Adrenal gland (tissue), 12 donors: ENCODE measurements around the gene CCDC17. TPM values are rescaled to one million over a fixed set of nuclear protein-coding genes. Genes with fewer than 3 reads are reported as not detected.

Experiments
- DNase-seq, 7 donors: peaks; one replicate each; pipeline ENCODE4 v3.0.0-alpha.2; 2019 to 2020
- H3K27ac ChIP-seq, 5 donors: fragments of 200-600 bp; sonication (generic) in 4 of 5; 1 replicate in 3 of 5; 2 replicates in 2 of 5; pipeline versions ENCODE4 v1.5.1 to v1.8.0; 2016 to 2020; ENCODE audit warnings: mild to moderate bottlenecking in 1 of 5
- H3K27me3 ChIP-seq: fragments of 200-600 bp; 2 replicates; pipeline ENCODE4 v1.8.0; 2021
- H3K36me3 ChIP-seq, 2 donors: fragments of 200-600 bp; replicated peaks in 1 of 2; 1 replicate in 1 of 2; 2 replicates in 1 of 2; pipeline versions ENCODE4 v1.5.1 to v1.8.0; 2018 to 2022
- H3K4me1 ChIP-seq, 2 donors: fragments of 200-600 bp; replicated peaks in 1 of 2; 1 replicate in 1 of 2; 2 replicates in 1 of 2; pipeline versions ENCODE4 v1.5.1 to v1.8.0; 2018 to 2021
- H3K4me3 ChIP-seq, 4 donors: fragments of 200-600 bp; sonication (generic) in 3 of 4; one replicate each; pipeline ENCODE4 v1.5.1; 2016 to 2018
- H3K9me3 ChIP-seq, 3 donors: fragments of 200-600 bp; sonication (generic) in 1 of 3; replicated peaks in 1 of 3; 1 replicate in 2 of 3; 2 replicates in 1 of 3; pipeline versions ENCODE4 v1.5.1 to v1.8.0; 2016 to 2021
- CTCF ChIP-seq, 6 experiments: fragments of 450-650 bp in 4 of 6; fragments of 200-600 bp in 2 of 6; sonication (generic) in 1 of 6; IDR thresholded peaks; 1 replicate in 5 of 6; 2 replicates in 1 of 6; pipeline versions ENCODE4 v1.5.1 to v1.8.0; 2016 to 2021; ENCODE audit warnings: antibody characterized with exemption in 6 of 6, mild to moderate bottlenecking in 2 of 6, moderate library complexity in 1 of 6
- POLR2A ChIP-seq, 2 donors: fragments of 450-650 bp; IDR thresholded peaks; one replicate each; pipeline ENCODE4 v1.6.1; 2017; ENCODE audit warnings: antibody characterized with exemption in 2 of 2, mild to moderate bottlenecking in 2 of 2, moderate library complexity in 1 of 2
- WGBS, 4 donors: extraction: QIAGEN DNeasy Blood & Tissue Kit in 2 of 4; methylation state at CpG; one replicate each; pipeline versions ENCODE4 v1.1.5 to v1.1.7; 2013 to 2017; 5-methylcytosine and 5-hydroxymethylcytosine counted together
- intact Hi-C, 2 donors: fragments of 100-400 bp; cut with DNase I; formaldehyde crosslinking; loops; one replicate each; pipeline versions ENCODE4 v1.14.1 to v1.15.0; 2022 to 2023
- polyA plus RNA-seq, 3 donors: library from polyadenylated mRNA; stranded (reverse); fragments of 200-250 nt in 2 of 3; fragments of 350-450 nt in 1 of 3; fragmentation: Illumina TruSeq in 1 of 3; extraction: RNeasy Lipid Tissue Mini Kit (QIAGEN cat#74804) in 1 of 3; gene quantifications; one replicate each; pipeline ENCODE4 v1.2.3, GENCODE V29; 2013 to 2014
- total RNA-seq, 9 donors: library from RNA; depleted of rRNA in 4 of 9; stranded (reverse); fragments of >200 nt in 4 of 9; fragments of 120-200 nt in 1 of 9; fragmentation: NEBNext Ultra II Directional in 1 of 9; extraction: Animal tissue kit (Norgen Biotek cat#: 25700) in 1 of 9; gene quantifications; one replicate each; pipeline versions ENCODE4 v1.1.0 to v1.2.4, GENCODE V29; 2013 to 2023
- donor health status: healthy with polysubstance abuse.
- donor health status: Bipolar disorder and iron deficiency.
- donor health status: DM: yes; HTN: yes; CAD: no.
- donor health status: DM: no; HTN: no; CAD: no.
- donor health status: DM: no; HTN: no; CAD: no.
- donor health status: DM: yes; HTN: yes; CAD: no.

CCDC17 gene
- total and polyA plus RNA-seq, 12 donors, result 0.24 to 4.2 (median 1.8) TPM; not detected in 1

- no peak for DNase-seq
Observed at GRCh38 chr1:45640293-45640692, 16.4 kb upstream of the CCDC17 start.

DNA sequence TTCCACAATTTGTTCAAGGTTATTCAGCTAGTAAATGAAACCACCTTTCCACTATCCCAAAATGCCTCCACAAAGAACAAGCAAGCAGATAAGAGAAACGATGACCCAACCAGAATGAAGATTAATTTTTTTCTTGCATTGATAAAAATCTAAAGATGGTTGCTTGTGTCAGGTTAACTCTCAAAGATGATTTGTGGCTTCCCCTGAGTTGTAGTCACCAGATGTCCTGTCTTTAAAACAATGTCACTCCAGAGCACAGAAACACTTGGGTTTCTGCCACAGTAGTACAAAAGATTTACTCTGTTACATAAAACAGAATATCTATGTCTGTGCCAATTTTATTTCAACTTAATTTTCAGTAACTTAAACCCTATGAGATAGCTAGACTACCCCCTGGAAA lies 11.4 kb upstream of the CCDC17 start:
- intact Hi-C loops, result loop anchor here in 1 of 2 donors (10.0 kb wide), 1 partner anchor 50 kb away; the partner anchor contains the start of genes GPBP1L1 and TMEM69
- Histone ChIP-seq H3K4me3 (no peak overlapping the region), H3K27me3 (no peaks in the 10 kb centered on the region), H3K36me3 (peaks cover 0 to 71% of the 10 kb centered on the region in 2 donors), H3K4me1 (peaks cover 6 to 16% of the 10 kb centered on the region in 2 donors), H3K27ac (peak overlapping the region in 2 of 5 donors; percentile 14 to 38), H3K9me3 (no peaks in the 10 kb centered on the region)
- TF ChIP-seq CTCF (IDR thresholded peaks at IDR 0.05) (no peak), POLR2A (IDR thresholded peaks at IDR 0.05) (no peak)
- 20 to 38% (median 32%) methylated on average over 1 of the region's 1 CpG for WGBS, 4 donors
- no peak for DNase-seq

More at GRCh38 chr1:45640293-45640692, 16.4 kb upstream of the CCDC17 start:
- intact Hi-C loops, result no loop called here
- peaks cover 0 to 8% of the 10 kb centered on the region in 2 donors for H3K4me1 ChIP-seq
- peaks cover 0 to 58% of the 10 kb centered on the region in 2 donors for H3K36me3 ChIP-seq
- no peak overlapping the region for H3K27ac ChIP-seq
- TF ChIP-seq CTCF (IDR thresholded peaks at IDR 0.05) (no peak), POLR2A (IDR thresholded peaks at IDR 0.05) (no peak)
- H3K4me3 ChIP-seq, result no peak overlapping the region
- H3K9me3 ChIP-seq, result no peaks in the 10 kb centered on the region
- 95 to 100% (median 98%) methylated on average over 1 of the region's 1 CpG for WGBS, 4 donors
- no peaks in the 10 kb centered on the region for H3K27me3 ChIP-seq

DNA sequence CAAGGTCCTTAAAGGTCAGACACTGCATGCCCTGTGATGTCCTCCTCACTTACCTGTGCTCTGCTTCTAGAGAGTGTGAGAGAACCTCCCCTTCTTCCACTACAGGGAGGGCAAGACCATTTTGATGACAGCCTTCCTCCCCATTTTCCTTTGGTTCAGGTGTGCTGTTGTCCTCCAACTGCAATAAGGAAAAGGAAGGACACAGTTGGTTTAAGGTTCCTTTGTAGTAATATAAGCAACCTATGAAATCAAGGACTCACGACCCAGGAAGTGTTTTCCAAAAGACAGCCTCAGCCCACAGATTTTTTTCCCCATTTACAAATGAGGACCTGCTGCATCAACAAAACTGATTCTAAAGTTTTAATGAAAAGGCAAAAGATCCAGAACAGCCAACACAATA lies 6.6 kb upstream of the CCDC17 start:
- no peak overlapping the region for H3K27ac ChIP-seq
- no peak overlapping the region for H3K4me3 ChIP-seq
- TF ChIP-seq POLR2A (IDR thresholded peaks at IDR 0.05), result no peak
- intact Hi-C loops, result loop anchor here in 1 of 2 donors (10.0 kb wide), 1 partner anchor 54 kb away; the partner anchor contains the start of genes GPBP1L1 and TMEM69
- no peaks in the 10 kb centered on the region for H3K27me3 ChIP-seq
- 79 to 87% (median 83%) methylated on average over 1 of the region's 1 CpG for WGBS, 4 donors
- H3K4me1 ChIP-seq, result peaks cover 14 to 18% of the 10 kb centered on the region in 2 donors
- peaks cover 0 to 79% of the 10 kb centered on the region in 2 donors for H3K36me3 ChIP-seq
- no peak for DNase-seq
- H3K9me3 ChIP-seq, result no peaks in the 10 kb centered on the region

GRCh38 chr1:45629035-45629434 lies 5.2 kb upstream of the CCDC17 start:
- peaks cover 0 to 74% of the 10 kb centered on the region in 2 donors for H3K36me3 ChIP-seq
- H3K27ac ChIP-seq, result peak overlapping the region in 1 of 5 donors; percentile 51

More at GRCh38 chr1:45629035-45629434, 5.2 kb upstream of the CCDC17 start:
- Histone ChIP-seq H3K27me3 (no peaks in the 10 kb centered on the region), H3K4me3 (no peak overlapping the region), H3K9me3 (no peaks in the 10 kb centered on the region), H3K4me1 (peaks cover 4 to 12% of the 10 kb centered on the region in 2 donors)
- intact Hi-C loops, result no loop called here
- DNase-seq, result no peak
- no peak for TF ChIP-seq POLR2A (IDR thresholded peaks at IDR 0.05)
- no peak for TF ChIP-seq CTCF (IDR thresholded peaks at IDR 0.05)
